ENCODE measurements around the gene TUT1.
"Not testable (repeated sequence)": the region's sequence is repeated elsewhere in the genome, so short reads cannot be mapped to it uniquely, and the experiment has no call there.

Gene TUT1, protein sequence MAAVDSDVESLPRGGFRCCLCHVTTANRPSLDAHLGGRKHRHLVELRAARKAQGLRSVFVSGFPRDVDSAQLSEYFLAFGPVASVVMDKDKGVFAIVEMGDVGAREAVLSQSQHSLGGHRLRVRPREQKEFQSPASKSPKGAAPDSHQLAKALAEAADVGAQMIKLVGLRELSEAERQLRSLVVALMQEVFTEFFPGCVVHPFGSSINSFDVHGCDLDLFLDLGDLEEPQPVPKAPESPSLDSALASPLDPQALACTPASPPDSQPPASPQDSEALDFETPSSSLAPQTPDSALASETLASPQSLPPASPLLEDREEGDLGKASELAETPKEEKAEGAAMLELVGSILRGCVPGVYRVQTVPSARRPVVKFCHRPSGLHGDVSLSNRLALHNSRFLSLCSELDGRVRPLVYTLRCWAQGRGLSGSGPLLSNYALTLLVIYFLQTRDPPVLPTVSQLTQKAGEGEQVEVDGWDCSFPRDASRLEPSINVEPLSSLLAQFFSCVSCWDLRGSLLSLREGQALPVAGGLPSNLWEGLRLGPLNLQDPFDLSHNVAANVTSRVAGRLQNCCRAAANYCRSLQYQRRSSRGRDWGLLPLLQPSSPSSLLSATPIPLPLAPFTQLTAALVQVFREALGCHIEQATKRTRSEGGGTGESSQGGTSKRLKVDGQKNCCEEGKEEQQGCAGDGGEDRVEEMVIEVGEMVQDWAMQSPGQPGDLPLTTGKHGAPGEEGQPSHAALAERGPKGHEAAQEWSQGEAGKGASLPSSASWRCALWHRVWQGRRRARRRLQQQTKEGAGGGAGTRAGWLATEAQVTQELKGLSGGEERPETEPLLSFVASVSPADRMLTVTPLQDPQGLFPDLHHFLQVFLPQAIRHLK

DNA sequence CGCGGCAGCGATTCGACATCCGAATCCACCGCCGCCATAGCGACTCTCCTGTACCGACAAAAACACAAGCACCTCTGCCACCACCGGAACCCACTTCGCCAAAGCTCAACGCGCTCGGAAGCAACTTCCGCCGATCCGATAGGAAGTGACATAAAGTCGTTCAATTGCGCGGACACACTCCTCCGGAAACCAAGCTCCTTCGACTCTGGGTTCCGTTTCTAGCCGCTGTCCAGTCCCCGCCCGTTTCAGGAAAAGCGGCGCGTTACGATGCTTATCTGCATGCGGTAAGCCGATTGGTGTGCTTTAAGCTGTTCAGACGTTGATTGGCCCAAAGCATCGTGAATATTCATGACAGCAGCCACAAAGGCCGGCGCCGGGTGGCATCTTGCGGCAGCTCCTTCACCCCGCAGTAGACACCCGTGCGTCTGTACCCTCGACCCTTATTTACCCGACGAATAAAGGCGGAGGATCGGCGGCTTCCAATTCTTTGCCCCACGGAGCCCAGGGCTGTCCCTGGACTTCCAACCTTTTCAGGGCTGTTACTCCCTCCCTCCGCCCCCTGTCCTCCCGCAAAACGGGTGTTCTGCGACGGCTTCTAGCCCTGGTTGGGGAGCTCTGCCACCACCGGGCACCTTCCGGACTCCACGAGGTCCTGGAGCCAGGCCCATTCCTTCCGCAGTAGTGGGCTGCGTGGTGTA, at the start of gene TUT1:
TUT1 (minus strand) TSS at position 76 of the 698 bp plus-strand sequence; CDS start at position 38, 38 bp downstream.
- DNase-seq = peak; percentile 98

DNA sequence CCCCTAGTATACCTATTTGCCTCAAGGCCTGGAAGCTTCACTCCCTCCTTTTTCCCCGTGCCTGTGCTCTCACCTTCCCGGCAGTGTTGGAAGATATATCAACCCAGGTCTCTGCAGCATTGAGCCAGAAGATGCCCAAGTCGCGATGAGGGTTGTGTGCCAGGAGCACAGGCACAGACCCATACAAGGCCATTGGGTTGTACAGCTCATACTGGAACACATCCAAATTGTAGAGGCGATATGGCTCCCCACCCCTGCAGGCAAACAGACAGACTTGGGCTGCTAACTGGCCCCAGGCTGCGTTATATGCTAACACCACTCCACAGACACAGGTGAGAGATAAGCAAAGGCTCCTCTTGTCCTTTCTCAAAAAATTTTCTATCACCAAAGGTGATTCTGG, 41.2 kb upstream of the TUT1 start:
- DNase-seq = no peak

DNA sequence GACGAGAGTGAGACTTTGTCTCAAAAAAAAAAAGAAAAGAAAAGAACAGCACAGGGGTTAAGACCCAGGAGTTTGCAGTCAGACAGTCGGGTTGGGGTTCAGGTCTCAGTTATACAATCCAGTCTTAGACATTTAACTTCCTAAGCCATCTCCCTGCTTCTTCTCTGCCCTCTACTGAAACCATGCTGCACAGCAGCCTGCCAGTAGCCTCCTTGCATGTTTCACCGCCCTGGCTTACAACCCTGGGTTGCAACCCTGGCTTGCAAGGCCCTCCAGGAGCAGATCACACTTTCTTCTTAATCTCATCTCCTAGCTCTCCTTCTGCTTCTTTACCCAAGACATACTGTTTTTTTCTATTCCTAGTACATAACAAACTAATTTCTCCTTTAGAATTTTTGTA, 36.4 kb upstream of the TUT1 start:
- DNase-seq = no peak

DNA sequence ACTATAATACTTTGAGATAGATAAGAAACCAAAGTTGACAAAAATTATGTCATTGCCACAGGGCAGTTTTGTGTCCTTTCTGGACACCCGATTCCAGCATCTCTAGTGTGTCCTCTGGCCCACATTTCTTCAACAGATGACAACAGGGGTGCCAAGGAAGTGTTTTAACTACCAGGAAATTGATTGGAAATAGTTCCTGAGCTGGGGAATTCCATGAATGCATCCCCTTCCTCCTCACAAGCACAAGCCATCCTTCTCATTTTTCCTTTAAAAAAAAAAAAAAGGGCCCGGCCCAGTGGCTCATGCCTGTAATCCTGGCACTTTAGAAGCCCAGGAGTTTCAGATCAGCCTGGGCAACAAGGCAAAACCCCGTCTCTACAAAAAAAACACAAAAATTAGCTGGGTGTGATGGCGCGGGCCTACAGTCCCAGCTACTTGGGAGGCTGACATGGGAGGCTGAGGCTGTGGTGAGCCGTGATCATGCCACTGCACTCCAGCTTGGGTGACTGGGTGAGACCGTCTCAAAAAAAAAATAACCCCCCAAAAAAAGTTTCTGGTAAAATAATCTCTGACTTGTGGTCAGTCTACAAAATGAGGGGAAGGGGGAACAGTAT, 31.3 kb upstream of the TUT1 start:
- no peak for DNase-seq

DNA sequence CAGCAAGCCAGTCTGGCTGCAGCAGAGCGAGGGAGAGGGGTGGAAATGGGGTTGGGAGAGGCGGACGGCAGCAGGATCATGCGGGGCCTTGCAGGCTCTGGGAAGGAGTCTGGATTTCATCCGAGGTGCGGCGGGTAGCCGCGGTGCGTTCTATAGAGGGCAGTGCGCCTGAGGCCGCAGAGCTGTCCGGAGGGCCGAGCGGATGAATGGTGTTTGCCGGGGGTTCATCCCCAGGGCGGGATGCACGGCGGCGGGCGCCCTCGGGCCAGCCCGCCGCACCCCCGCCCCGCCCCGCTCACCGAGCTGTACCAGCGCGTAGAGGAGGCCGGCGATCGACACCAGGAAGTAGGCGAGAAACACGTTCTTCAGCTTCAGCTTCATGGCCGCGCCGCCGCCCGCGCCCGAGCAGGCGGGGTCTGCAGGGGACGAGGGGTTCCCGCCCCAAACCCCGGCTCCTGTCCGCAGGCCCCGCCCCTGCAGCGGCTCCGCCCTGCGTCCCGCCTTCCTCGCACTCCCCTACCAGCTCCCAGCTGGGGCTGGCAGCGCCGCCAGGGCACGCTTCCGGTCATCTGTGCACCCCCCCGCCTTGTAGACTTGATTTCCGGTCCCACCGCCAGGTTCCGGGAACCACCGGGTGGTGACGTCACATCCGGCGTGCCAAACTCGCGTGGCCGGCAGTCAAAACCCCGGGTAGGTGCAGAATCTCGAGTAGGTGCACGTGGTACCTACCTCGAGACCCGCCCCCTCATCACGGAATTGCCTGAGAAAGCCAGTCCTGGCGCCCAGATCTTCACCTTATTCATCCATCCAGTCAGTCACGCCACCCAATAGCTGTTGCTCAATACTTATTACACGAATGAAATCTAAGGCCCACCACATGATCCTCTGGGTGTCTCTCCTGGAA, 30.5 kb upstream of the TUT1 start, which contains the start of gene B3GAT3:
B3GAT3 (minus strand) TSS at position 420 of the 904 bp plus-strand sequence; CDS start at position 381, 39 bp downstream.
- peak; percentile 80 for DNase-seq

DNA sequence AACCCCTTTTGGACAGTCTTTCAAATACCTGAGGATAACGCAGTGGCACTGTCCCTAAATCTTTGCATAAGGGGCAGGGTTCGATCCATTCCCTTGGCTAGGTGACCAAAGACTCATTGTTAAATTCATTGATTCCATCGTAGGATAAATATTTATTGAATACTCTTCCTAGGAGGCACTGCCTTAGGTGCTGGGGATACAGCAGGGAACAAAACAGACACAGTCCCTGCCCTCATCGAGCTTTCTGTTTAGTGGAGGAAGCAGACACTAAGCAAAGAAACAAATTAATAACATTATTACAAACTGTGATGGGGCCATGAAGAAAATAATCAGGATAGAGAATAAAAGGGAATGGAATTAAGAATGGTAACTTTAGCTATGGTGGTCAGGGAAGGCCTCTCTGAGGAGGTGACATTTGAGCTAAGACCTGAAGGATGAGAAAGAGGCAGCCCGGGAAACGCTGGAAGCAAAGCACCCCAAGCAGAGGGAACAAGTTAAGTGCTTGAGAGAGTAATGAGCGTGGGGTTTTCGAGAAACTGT, 29.8 kb upstream of the TUT1 start:
- no peak for DNase-seq

DNA sequence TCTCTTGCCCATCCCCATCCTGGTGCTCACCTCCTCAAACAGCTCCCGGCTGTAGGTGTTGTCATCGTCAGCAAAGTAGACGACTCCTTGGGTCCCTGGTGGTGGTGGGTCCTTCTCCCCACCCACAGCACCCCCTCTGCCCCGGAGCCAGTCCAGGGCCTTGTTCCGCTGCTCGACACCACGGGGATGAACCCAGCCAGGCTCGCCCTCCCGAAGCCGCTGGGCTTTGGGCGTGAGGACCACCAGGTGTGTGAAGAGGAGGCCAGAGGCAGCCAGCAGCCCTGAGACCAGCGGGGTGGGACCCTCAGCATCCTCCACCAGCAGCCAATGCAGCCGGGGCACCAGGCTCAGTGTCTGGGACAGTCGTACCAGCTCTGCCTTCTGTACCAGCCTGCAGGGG, 25.6 kb upstream of the TUT1 start:
- not testable (repeated sequence) for DNase-seq

DNA sequence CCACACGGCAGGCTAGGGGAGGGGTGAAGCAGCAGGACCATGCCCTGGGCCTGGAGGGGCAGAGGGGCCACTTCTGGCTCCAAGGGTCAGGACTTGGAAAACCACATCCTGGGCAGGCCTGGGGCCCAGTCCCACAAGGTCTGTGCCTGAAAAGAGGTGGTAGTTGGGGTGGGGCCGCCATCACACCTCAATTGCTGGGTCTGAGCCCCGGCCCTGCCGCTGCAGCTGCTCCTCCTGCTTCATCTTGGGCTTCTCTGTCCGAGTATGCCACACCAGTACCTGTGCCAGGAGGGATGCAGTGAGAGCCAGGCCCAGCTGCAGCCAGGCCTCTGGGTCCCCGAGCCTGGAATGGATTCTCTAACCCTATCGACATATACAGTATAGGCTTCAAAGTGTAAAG, 24.2 kb upstream of the TUT1 start:
- no peak for DNase-seq

DNA sequence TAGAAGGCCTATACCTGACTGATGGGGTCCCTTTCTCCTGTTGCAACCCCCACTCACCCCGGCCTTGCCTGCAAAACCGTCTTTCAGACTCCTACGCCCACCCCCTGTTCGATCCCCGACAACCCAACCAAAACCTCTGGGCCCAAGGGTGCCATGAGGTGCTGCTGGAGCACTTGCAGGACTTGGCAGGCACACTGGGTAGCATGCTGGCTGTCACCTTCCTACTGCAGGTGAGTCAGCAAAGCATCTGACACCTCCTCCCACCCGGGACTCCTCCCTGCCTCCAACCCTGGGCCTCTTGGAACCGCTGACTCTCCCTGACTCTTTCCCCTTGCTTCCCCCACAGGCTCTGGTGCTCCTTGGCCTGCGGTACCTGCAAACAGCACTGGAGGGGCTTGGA, 23.0 kb upstream of the TUT1 start:
- no peak for DNase-seq

DNA sequence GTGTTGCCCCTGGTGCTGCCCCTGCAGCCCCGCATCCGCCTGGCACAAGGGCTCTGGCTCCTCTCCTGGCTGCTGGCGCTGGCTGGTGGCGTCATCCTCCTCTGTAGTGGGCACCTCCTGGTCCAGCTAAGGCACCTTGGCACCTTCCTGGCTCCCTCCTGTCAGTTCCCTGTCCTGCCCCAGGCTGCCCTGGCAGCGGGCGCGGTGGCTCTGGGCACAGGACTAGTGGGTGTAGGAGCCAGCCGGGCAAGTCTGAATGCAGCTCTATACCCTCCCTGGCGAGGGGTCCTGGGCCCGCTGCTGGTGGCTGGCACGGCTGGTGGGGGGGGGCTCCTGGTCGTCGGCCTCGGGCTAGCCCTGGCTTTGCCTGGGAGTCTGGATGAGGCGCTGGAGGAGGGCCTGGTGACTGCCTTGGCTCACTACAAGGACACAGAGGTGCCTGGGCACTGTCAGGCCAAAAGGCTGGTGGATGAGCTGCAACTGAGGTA, 22.0 kb upstream of the TUT1 start:
- no peak for DNase-seq

DNA sequence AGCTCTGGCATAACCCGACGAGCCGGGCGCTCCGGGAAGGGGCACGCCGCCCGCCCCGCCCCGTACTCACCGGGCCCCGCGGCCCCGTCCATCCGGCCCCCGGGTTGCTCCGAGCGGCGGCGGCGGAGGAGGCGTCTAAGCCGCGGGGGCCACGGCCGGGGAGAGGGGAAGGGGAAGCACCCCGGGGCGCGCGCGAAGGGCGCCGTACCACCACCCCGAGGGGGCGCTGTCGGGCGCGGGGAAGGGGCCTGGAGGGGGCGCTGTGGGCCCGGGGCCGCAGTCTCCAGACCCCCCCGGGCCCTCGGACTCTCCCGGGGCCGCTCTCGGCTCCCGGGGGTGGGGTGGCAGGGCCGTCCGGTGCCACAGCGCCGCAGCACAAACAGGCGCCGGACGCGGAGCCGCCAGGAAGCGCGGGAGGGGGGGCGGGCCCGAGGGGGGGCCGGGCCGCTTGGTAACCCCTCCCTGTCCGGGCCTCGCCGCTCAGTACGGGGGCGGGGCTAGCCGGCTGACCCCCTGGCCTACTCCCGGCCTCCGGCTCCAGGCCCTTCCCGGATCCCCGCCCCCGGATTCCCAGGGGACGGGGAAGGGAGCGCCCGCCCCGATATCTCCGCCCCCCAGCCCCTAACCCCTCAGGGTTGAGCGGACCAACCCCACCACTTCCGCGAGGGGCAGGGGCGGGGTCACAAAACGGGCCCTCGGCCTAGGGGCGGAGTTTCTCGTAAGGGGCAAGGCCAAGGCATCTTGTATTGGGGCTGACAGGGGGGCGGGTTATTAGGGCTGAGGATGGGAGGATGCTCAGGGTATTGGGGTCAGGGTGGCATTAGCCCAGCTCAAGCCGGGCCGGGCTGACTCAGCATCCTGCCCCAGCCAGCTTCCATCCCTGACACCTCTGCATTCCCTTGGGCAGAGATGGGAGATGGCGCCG, 21.3 kb upstream of the TUT1 start, which contains the start of the genes EML3 and ROM1:
EML3 (minus strand) TSS at position 410 of the 925 bp plus-strand sequence; CDS start at position 92, 318 bp downstream.
ROM1 (plus strand) TSS at position 892 of the 925 bp plus-strand sequence; CDS start at position 917, 25 bp downstream.
- peak; percentile 56 for DNase-seq

DNA sequence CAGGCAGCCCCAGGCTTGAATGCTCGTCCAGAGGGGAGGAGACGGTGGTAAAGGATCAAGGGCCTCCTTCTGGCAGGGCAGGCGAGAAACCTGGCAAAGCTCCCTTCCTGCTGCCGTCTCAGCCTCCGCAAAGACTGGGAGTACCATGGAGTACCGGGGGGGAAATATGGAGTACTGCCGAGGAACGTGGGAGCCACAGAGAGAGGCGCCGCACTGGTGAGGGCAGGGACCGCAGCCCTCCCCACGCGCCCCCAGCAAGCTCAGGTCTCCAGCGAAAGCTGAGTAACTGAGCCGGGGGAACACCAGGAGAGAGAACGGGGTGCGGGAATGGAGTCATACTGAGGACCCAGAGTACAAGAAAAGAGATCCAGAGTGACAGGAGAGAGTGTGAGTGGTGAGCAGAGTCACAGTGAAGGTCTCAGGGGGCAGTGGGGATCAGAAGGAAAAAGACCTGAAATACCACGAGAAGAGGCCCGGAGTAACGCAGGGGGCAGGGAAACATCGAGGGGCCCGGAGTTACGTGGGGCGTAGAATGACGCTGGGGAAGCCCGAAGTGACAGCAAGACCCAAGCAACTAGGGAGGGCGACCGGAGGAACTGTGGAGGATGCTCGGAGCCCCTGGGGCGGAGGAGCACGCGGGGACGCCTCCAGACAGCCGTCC, 20.5 kb upstream of the TUT1 start:
- DNase-seq = no peak

DNA sequence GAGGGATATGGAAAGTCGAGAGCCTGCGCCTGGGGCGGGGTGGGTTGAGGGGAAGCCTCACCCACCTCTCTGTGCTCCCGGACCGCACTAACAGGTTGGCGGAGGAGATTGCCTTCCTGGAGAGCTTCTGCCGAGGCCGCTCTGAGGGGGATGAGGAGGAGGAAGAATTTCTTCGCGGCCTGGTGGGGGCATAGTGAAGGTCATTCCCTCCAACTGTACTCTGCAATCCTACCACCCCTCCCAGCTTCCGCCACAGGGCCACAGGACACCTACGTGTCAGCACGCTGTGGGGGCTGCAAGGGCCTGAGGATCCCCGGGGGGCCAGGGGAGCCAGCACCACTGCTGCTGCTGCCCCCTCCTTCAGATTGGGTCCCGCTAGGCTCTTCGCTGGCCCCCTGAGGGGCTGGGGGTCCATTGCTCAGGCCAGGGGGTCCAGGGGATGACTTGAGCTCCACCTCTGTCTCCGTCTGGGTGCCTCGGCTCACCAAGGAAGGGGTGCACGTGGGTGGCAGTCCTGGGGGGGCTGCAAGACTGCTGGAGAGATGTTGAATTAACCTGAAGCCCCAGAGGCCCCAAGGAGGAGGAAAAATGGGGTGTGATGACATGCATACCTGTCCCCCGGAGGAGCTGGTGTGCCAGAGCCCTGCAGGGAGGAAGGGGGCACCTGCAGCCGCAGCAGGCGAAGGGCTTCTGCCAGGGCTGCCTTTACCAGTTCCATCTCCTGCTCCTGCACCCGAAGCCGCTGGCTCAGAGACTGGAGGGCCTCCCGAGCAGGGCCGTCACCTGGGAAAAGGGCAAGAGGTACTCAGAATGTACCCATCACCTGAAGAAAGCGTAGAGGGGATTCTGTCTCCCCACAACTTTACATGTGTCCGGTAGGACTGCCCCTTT, 19.7 kb upstream of the TUT1 start:
- DNase-seq = no peak

DNA sequence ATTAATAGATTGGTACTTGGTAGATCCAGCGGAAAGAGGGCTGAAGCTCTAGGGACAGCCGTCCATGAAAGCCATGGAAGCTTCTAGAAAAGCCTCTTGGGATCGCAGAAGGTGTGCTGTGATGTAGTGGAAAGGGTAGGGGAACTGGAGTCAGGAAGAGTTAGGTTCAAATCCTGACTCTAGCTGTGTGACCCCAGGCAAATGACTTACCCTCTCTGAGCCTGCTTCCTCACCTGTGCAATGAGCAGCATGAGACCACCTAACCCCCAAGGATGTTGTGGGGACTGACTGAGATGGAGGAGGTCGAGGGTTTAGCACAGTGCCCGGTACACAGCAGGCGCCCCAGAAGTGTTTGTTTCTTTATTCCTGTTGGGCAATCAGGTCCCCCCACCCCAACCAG, 19.1 kb upstream of the TUT1 start:
- no peak for DNase-seq

DNA sequence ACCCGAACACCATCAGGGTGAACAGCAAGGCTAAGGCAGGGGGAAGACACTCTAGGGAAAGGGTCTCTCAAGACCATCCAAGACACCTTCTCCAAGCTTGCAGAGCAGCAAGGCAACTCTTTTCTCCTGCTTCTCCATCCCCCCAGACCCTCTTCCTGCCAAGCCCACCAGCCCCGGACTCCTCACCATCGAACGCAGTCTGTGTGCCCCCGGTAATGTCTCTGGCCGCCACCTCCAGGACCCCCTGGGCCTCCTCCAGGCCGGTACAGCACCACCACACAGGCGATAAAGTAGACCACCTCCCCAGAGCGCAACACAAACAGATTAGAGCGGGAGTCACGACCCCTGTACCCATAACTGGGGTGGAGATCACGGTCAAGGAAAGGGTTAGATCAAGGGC, 17.5 kb upstream of the TUT1 start:
- DNase-seq = no peak

DNA sequence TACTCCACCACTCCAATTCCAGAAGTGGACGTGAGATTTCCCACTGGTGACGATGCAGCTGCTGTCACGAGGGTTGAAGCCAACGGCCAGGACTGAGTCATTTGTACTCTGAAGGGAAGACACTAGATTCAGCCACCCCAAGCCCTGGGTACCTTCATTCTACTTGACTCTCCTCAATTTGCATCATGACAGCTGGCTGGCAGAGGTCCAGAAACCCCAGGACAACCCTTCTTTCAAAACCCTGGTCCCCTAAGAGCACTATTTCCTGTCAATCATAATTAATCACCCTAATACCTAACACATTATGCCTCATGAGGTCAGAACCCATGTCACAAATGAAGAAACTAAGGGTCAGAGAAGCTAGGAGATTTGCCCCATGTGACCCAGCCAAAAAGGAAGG, 16.4 kb upstream of the TUT1 start:
- no peak for DNase-seq

DNA sequence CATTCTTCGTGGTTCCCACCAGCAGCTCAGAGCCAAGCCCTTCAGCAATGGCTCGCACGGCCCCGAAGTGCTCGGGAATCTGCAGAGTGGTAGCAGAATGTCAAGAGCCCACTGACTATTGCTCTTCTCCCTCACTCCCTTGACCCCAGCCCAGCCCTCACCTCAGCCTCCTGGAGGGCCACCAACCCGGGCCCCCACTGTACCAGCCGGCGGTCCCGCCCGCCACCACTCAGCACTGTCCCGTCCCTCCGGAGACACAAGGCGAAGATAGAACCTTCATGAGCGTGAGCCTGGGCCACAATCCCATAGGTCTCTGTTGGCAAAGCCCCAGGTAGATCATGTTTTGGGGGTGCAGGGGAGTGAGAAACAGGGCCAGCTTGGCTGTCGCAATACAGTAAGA, 14.6 kb upstream of the TUT1 start:
- DNase-seq = no peak

DNA sequence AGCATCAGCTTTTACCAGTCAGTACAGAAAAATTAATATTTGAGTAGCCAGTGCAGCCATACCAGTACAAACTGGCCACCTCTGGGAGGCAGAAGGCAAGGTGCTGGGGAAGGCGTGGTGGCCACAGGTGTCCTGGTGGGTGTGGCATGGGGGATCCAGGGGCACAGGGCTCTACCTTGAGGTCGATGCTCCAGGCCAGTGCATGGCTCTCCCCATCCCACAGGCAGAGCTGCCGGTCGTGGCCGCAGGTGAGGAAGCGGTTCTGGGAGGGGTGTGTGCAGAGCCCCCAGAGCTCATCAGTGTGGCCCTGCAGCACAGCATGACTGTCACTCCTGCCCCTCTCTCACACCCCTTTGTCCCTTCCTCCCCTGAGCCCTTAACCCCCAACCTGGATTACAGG, 14.1 kb upstream of the TUT1 start:
- no peak for DNase-seq
